CD14-positive monocyte (primary cell): Measurements from ENCODE around the gene AGTPBP1. TPM values are rescaled to one million over a fixed set of nuclear protein-coding genes. Genes with fewer than 3 reads are reported as not detected.

Experiments used
- DNase-seq, 3 donors: peaks; one replicate each; pipeline ENCODE4 v3.0.0-alpha.2; 2011 to 2022
- H2AFZ ChIP-seq: 2 replicates; pipeline ENCODE4 v1.6.0; 2012; ENCODE audit warnings: mild to moderate bottlenecking, low read depth, low read length, inconsistent platforms; ENCODE audit not compliant: insufficient read depth, poor library complexity, severe bottlenecking
- H3K27ac ChIP-seq, 2 donors: 1 replicate in 1 of 2; 2 replicates in 1 of 2; pipeline ENCODE4 v1.5.1; 2012 to 2013; ENCODE audit warnings: low read length in 2 of 2, control low read depth in 1 of 2, inconsistent platforms in 1 of 2, low read depth in 1 of 2, mild to moderate bottlenecking in 1 of 2
- H3K27me3 ChIP-seq, 2 donors: one replicate each; pipeline versions ENCODE4 v1.6.0 to v1.6.1; 2011 to 2013; ENCODE audit warnings: low read length in 2 of 2; ENCODE audit not compliant: control insufficient read depth in 2 of 2, insufficient read depth in 2 of 2
- H3K36me3 ChIP-seq, 2 donors: replicated peaks in 1 of 2; 1 replicate in 1 of 2; 2 replicates in 1 of 2; pipeline versions ENCODE4 v1.5.1 to v1.6.1; 2012 to 2013; ENCODE audit warnings: low read length in 2 of 2, control low read depth in 1 of 2, inconsistent platforms in 1 of 2, mild to moderate bottlenecking in 1 of 2; ENCODE audit not compliant: insufficient read depth in 2 of 2, control insufficient read depth in 1 of 2
- H3K4me1 ChIP-seq, 2 donors: 1 replicate in 1 of 2; 2 replicates in 1 of 2; pipeline versions ENCODE4 v1.5.1 to v1.6.1; 2012 to 2013; ENCODE audit warnings: low read length in 2 of 2, control low read depth in 1 of 2, inconsistent platforms in 1 of 2, mild to moderate bottlenecking in 1 of 2, moderate library complexity in 1 of 2; ENCODE audit not compliant: insufficient read depth in 2 of 2, control insufficient read depth in 1 of 2
- H3K4me2 ChIP-seq: replicated peaks from 2 replicates; pipeline ENCODE3; 2012; ENCODE audit warnings: low read length, moderate library complexity, mild to moderate bottlenecking; ENCODE audit not compliant: poor library complexity, severe bottlenecking; ENCODE audit errors: extremely low read depth
- H3K4me3 ChIP-seq, 3 experiments: fragments of 200-600 bp in 1 of 3; sonication (generic) in 1 of 3; replicated peaks in 1 of 3; 1 replicate in 2 of 3; 2 replicates in 1 of 3; pipeline ENCODE4 v1.5.1; 2011 to 2013; ENCODE audit warnings: low read length in 3 of 3, mild to moderate bottlenecking in 3 of 3, control low read depth in 2 of 3, low read depth in 2 of 3, inconsistent platforms in 1 of 3, moderate library complexity in 1 of 3
- H3K79me2 ChIP-seq: 2 replicates; pipeline ENCODE4 v1.6.0; 2012; ENCODE audit warnings: mild to moderate bottlenecking, control low read depth, inconsistent platforms, low read length, moderate library complexity; ENCODE audit not compliant: insufficient read depth
- H3K9ac ChIP-seq: 2 replicates; pipeline ENCODE4 v1.6.0; 2017; ENCODE audit warnings: low read length, mild to moderate bottlenecking; ENCODE audit not compliant: insufficient read depth, poor library complexity, severe bottlenecking
- H3K9me3 ChIP-seq, 2 donors: replicated peaks in 1 of 2; 1 replicate in 1 of 2; 2 replicates in 1 of 2; pipeline versions ENCODE4 v1.5.1 to v1.6.1; 2012 to 2013; ENCODE audit warnings: low read length in 2 of 2, control low read depth in 1 of 2; ENCODE audit not compliant: control insufficient read depth in 1 of 2, insufficient read depth in 1 of 2
- H4K20me1 ChIP-seq: 2 replicates; pipeline ENCODE4 v1.6.0; 2012; ENCODE audit warnings: mild to moderate bottlenecking, low read length, control low read depth, moderate library complexity; ENCODE audit not compliant: insufficient read depth
- H3K27ac Mint-ChIP-seq, 7 donors: one replicate each; pipeline ENCODE4 v1.8.0; 2020; ENCODE audit warnings: mild to moderate bottlenecking in 7 of 7, mixed read lengths in 7 of 7, moderate library complexity in 6 of 7, inconsistent platforms in 2 of 7
- H3K27me3 Mint-ChIP-seq, 3 donors: one replicate each; pipeline ENCODE4 v1.8.0; 2021 to 2022; ENCODE audit warnings: low read depth in 3 of 3, mild to moderate bottlenecking in 3 of 3, mixed read lengths in 3 of 3, moderate library complexity in 3 of 3, inconsistent platforms in 1 of 3
- H3K36me3 Mint-ChIP-seq, 2 donors: one replicate each; pipeline ENCODE4 v1.8.0; 2020; ENCODE audit warnings: mixed read lengths in 2 of 2, inconsistent platforms in 1 of 2, mild to moderate bottlenecking in 1 of 2
- H3K4me1 Mint-ChIP-seq: one replicate; pipeline ENCODE4 v1.8.0; 2020; ENCODE audit warnings: mild to moderate bottlenecking, mixed read lengths
- H3K4me3 Mint-ChIP-seq, 2 donors: one replicate each; pipeline ENCODE4 v1.8.0; 2020; ENCODE audit warnings: mild to moderate bottlenecking in 2 of 2, mixed read lengths in 2 of 2, moderate library complexity in 1 of 2
- H3K9me3 Mint-ChIP-seq, 7 donors: one replicate each; pipeline ENCODE4 v1.8.0; 2020 to 2022; ENCODE audit warnings: mixed read lengths in 7 of 7, mild to moderate bottlenecking in 6 of 7, moderate library complexity in 6 of 7, inconsistent platforms in 2 of 7
- CTCF ChIP-seq: fragments of 200-600 bp; IDR thresholded peaks from one replicate; pipeline ENCODE4 v1.8.0; 2022; ENCODE audit warnings: antibody characterized with exemption, mild to moderate bottlenecking
- WGBS: methylation state at CpG from one replicate; pipeline ENCODE4 v1.1.5; 2013; ENCODE audit warnings: missing lambda C conversion rate; ENCODE audit not compliant: insufficient coverage; 5-methylcytosine and 5-hydroxymethylcytosine counted together
- intact Hi-C, 2 donors: fragments of 100-400 bp; cut with micrococcal nuclease; formaldehyde crosslinking; loops; one replicate each; pipeline versions ENCODE4 v1.15.0 to v1.15.1; 2023
- polyA plus RNA-seq, 3 donors: library from polyadenylated mRNA; depleted of rRNA in 1 of 3; unstranded in 2 of 3; stranded (reverse) in 1 of 3; fragments of 300-500 nt in 2 of 3; fragments of >200 nt in 1 of 3; fragmentation: Illumina TruSeq in 2 of 3; gene quantifications; 1 replicate in 2 of 3; 2 replicates in 1 of 3; pipeline ENCODE4 v1.2.3, GENCODE V29; 2012 to 2021

Gene AGTPBP1
- polyA plus RNA-seq, 3 donors: 55.6 to 90.3 (median 77.0) TPM

GRCh38 chr9:85740787-85741094 is 1.0 kb downstream of the AGTPBP1 start:
- Histone ChIP-seq H4K20me1 (peaks cover 46% of the 10 kb centered on the region), H3K4me1 (peaks cover 59 to 80% of the 10 kb centered on the region in 2 donors), H3K4me2 (peak overlapping the region; percentile 89), H3K4me3 (peak overlapping the region; percentile 83 to 95 (median 84)), H3K27ac (peak overlapping the region; percentile 98 to 99), H3K9me3 (no peaks in the 10 kb centered on the region), H3K27me3 (no peaks in the 10 kb centered on the region), H3K36me3 (no peaks in the 10 kb centered on the region), H2AFZ (peak overlapping the region; percentile 48), H3K9ac (peak overlapping the region; percentile 99), H3K79me2 (peaks cover 86% of the 10 kb centered on the region)
- Mint-ChIP-seq H3K4me1 (peaks cover 67% of the 10 kb centered on the region), H3K4me3 (peak overlapping the region; percentile 86 to 96), H3K27me3 (peaks cover 0 to 3% (median 0%) of the 10 kb centered on the region in 3 donors), H3K36me3 (no peaks in the 10 kb centered on the region), H3K9me3 (peaks cover 0 to 3% (median 0%) of the 10 kb centered on the region in 7 donors), H3K27ac (peak overlapping the region; percentile 97 to 99 (median 98))
- intact Hi-C loops: loop anchor here (5.0 to 10.0 kb wide), 3 partner anchors 33 to 604 kb away; no protein-coding TSS in a partner anchor
- TF ChIP-seq CTCF: no peak
- 0% methylated on average over 5 of the region's 8 CpGs for WGBS
- DNase-seq: no peak

- H3K9me3 Mint-ChIP-seq: peaks cover 0 to 3% (median 0%) of the 10 kb centered on the region in 7 donors
- H3K36me3 Mint-ChIP-seq: peaks cover 0 to 4% of the 10 kb centered on the region in 2 donors
- H3K9me3 ChIP-seq: no peaks in the 10 kb centered on the region
- DNase-seq: no peak
- H3K4me1 Mint-ChIP-seq: peaks cover 62% of the 10 kb centered on the region
- peak overlapping the region in 1 of 3 experiments; percentile 83 for H3K4me3 ChIP-seq
- H3K9ac ChIP-seq: no peak overlapping the region
- H3K27ac ChIP-seq: peak overlapping the region in 1 of 2 donors; percentile 98
- peak overlapping the region in 1 of 2 donors; percentile 26 for H3K4me3 Mint-ChIP-seq
- peaks cover 0 to 3% (median 0%) of the 10 kb centered on the region in 3 donors for H3K27me3 Mint-ChIP-seq
- H3K27me3 ChIP-seq: no peaks in the 10 kb centered on the region
- peak overlapping the region; percentile 89 for H3K4me2 ChIP-seq
- intact Hi-C loops: no loop called here
- H2AFZ ChIP-seq: no peak overlapping the region
- no peaks in the 10 kb centered on the region for H3K36me3 ChIP-seq
- 83% methylated on average over 2 of the region's 2 CpGs for WGBS
- H3K79me2 ChIP-seq: peaks cover 89% of the 10 kb centered on the region
- peaks cover 56 to 77% of the 10 kb centered on the region in 2 donors for H3K4me1 ChIP-seq
- TF ChIP-seq CTCF: no peak
- peak overlapping the region in 5 of 7 donors; percentile 40 to 97 (median 64) for H3K27ac Mint-ChIP-seq
- H4K20me1 ChIP-seq: peaks cover 54% of the 10 kb centered on the region
Measured at GRCh38 chr9:85738509-85738908, 3.2 kb downstream of the AGTPBP1 start.
